ENCODE measurements around the gene SCAPER.

SCAPER gene

GRCh38 chr15:76669521-76670207 is 235.5 kb downstream of the SCAPER start:
- no peak for DNase-seq (ENCODE audit: low spot score)

DNA sequence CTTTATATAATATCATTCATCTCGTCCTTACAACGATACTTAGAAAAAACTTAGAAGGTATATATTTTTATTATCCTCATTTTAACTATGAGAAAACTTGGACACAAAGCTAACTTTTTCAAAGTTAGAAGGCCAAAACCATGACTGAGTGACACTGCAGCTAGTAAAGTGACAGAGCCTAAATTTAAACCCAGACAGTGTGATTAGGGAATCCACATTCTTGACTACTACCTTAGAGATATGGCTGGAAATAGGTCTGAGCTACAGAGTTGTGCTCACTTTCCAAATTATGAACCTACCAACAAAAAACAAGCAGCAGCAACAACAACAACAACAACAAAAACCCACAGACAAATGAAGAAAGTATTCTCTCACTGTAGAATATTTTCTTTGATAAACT is 236.2 kb downstream of the SCAPER start:
- no peak for DNase-seq (ENCODE audit: low spot score)

DNA sequence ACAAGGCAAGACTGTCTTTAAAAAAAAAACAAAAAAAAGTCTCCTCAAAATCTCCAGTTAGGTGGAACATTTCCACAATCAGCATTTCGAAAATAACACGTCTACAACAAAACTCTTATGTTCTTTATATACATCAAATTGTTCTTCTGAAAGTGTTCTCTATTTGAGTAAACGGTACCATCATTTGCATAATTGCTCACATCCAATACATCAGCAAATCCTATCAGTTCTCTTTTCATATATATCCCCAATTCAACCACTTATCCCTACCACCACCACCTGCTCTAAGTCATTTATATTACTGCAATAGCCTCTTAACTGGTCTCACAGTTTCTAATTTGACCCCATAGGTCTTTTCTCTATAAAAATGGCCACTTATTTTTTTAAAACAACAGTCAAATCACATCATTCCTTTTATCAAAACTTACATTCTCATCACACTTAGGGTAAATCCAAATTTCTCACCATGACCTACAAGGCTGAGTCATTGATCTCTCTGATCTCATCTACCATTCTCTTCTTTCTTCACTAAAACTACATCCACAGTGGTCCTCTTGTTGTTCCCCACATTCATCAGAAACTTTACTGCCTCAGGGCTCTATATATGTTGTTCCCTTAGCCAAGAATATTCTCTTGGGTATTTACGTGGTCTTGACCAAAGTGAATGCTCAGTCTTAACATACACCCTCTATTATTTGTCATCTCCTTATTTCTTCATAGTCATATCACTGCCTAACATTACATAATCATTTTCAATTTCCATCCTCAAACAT is 237.0 kb downstream of the SCAPER start:
- no peak for DNase-seq (ENCODE audit: low spot score)

- DNase-seq (ENCODE audit: low spot score), result no peak
These were observed 240.2 kb downstream of the SCAPER start for GRCh38 chr15:76664895-76665294.

- DNase-seq (ENCODE audit: low spot score), result no peak
These were observed 240.7 kb downstream of the SCAPER start for GRCh38 chr15:76664411-76664810.

DNA sequence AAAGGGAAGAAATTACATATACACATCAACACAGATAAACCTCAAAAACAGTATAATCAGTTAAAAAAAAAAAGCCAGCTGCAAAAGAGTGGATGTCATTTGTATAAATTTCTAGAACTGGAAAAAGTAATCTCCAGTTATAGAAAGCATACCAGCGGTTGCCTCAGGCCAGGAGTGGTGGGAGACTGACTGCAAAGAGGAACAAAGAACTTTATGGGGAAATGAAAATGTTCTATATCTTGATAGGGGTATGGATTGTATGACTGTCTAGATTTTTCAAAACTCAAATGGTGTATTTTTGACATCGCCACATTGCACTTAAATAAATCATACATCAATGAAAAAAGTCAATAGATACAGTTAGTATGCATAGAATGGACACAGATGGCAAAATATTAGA is 241.6 kb downstream of the SCAPER start:
- DNase-seq (ENCODE audit: low spot score), result no peak

DNA sequence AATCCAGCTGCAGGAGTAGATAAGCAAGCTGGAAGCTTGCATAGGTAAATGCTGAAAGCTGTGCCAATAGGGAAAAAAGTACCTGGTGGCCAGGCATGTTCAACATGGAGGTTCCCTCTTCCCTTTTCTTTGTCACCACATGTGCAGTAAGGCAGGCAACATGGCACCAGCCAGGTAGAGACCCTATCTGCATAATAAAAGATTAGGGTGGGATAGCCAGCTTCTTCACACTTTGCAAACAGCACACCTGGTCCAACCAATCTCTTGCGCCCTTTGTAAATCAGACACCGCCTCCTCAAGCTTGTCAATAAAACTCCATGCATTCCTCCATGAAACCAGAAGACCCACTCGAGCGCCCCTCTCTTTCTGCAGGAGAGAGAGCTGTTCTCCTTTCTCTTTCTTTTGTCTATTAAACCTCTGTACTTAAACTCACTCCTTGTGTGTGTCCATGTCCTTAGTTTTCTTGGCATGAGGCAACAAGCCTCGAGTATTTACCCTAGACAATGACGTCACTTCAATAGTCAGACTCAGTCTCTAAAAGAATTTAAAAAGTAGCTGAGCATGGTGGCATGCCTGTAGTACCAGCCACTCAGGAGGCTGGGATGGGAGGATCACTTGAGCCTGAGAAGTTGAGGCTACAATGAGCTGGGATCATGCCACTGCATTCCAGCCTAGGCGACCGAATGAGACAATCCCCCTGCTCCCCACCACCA is 256.3 kb downstream of the SCAPER start:
- no peak for DNase-seq (ENCODE audit: low spot score)

DNA sequence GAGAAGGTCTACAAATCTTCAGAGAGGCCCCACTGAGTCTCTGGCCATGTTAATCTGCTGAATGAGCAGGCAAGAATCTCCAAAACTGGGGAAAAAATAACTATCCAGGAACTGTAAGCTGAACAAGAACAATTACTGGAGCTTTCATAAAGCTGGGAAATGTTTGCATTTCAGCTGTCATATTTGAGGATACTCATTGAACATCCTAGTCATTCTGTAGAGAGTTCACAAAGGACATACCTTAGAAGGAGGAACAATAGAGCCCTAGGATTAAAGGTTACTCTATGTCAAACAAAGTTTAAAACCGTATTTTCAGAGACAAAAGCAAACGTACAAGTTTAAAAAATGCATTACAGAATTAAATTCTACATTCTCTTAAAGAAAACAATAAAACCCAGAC is 257.5 kb downstream of the SCAPER start:
- DNase-seq (ENCODE audit: low spot score), result no peak

- DNase-seq (ENCODE audit: low spot score), result no peak
These were observed 260.5 kb downstream of the SCAPER start for GRCh38 chr15:76644646-76645045.

GRCh38 chr15:76642671-76643070 is 262.5 kb downstream of the SCAPER start:
- no peak for DNase-seq (ENCODE audit: low spot score)

DNA sequence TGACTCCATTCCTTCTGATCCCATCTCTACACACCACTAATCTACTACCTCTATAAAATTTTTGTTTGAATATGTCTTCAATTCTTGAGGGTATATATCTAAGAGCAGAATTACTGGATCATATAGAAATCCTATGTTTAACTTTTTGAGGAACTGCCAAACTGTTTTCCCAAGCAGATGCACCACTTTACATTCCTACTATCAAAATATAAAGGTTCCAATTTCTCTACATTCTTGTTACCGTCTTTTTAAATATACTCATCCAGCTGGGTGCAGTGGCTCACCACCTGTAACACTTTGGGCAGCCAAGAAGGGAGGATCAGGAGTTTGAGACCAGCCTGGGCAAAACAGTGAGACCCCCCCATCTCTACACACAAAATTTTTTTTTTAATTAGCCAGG is 268.0 kb downstream of the SCAPER start:
- no peak for DNase-seq (ENCODE audit: low spot score)

GRCh38 chr15:76636059-76636458 is 269.1 kb downstream of the SCAPER start:
- DNase-seq (ENCODE audit: low spot score), result no peak

- no peak for DNase-seq (ENCODE audit: low spot score)
These were observed 278.5 kb downstream of the SCAPER start for GRCh38 chr15:76626611-76627010.

GRCh38 chr15:76625267-76625666 is 279.9 kb downstream of the SCAPER start:
- no peak for DNase-seq (ENCODE audit: low spot score)

DNA sequence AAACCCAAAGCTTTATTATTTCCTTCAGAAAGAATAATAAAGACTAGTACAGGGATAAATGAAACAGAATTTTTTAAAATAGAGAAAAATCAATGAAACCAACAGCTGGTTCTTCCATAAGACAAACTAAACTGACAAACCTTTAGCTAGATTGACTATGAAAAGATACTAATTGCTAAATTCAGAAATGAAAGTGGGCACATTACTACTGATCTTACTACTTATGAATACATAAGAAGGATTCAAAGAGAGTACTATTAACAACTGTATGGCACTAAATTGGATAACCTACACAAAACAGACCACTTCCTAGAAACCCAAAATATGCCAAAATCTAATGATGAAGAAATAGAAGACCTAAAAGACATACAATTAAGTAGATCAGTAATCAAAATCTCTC is 290.4 kb downstream of the SCAPER start:
- no peak for DNase-seq (ENCODE audit: low spot score)

DNA sequence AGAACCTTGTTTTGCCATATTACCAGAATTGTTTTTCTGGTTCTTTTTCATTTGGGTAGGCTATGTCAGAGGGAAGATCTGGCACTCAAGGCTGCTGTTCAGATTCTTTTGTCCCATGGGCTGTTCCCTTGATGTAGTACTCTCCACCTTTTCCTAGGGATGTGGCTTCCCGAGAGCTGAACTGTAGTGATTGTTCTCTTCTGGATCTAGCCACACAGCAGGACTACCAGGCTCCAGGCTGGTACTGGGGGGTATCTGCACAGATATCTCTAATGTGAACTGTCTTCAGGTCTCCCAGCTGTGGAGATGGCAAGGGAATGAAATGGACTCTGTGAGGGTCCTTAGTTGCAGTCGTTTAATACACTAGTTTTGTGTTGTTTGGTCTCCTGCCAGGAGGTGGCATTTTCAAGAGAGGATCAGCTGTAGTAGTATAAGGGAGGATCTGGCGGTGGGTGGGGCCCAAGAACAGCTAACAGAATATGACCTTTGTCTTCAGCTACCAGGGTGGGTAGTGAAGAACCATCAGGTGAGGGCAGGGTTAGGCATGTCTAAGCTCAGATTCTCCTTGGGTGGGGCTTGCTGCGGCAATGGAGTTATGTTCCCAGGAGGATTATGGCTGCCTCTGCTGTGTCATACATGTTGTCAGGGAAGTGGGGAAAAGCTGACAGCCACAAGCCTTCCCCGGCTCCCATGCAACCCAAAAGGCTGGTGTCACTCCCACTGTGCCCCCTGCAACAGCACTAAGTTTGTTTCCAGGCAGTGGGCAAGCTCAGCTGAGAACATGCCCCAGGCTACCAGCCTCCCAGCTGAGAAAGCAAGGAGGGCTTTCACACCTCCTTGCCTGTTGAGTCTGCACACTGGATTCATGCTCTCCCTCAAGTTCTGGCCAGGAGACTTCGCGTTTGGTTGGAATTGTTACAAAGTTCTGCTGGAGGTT is 316.1 kb downstream of the SCAPER start:
- no peak for DNase-seq (ENCODE audit: low spot score)

DNA sequence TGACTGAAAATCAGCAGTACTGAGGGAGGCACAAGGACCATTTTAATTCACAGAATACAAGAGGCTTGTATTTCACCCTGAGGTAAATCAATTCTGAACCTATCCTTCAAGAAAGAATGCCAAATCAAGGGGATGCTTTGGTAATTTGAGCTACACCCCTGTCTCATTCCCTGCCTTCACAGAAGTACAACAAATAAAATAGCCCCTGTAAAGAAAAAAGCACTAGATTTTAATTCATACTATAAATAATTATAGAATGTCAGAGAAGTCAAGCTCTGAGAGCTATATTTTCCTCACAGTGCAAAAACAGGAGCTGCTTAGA is 319.6 kb downstream of the SCAPER start:
- no peak for DNase-seq (ENCODE audit: low spot score)

- DNase-seq (ENCODE audit: low spot score), result no peak
These were observed 320.1 kb downstream of the SCAPER start for GRCh38 chr15:76584868-76585575.

- no peak for DNase-seq (ENCODE audit: low spot score)
These were observed 322.6 kb downstream of the SCAPER start for GRCh38 chr15:76582550-76582949.

DNA sequence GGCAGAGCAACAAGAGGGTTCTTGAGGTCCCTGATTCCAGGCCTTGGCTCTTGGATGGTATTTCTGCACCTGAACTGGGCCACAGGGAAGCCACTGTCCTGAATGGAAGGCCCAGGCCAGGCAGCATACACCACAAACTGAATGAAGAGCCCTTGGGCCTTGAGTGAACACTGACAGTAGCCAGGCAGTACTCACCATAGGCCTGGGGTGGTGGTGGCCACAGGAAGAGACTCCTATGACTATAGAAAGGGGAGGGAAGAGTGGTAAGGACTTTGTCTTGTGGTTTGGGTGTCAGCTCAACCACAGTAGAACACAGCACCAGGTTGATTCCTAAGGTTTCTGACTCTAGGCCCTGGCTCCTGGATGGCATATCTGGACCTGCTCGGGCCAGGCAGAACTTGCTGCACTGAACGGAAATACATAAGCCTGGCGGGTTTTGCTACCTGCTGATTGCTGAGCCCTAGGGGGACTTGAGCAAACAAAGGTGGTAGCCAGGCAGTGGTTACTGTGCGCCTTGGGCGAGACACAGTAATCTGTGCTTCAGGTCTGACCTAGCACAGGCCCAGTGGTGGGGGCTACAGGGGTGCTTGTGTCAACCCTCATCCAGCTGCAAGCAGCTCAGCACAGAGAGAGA is 327.1 kb downstream of the SCAPER start:
- DNase-seq (ENCODE audit: low spot score), result no peak

All from AG20443 (cell line).